ENCODE results near the gene A2M. TPM values are rescaled to one million over a fixed set of nuclear protein-coding genes. Genes with fewer than 3 reads are reported as not detected.

A2M gene
- total and polyA plus RNA-seq, 2 of the 8 experiments (the other 6 are each of a cell fraction or from before 2014, with no cell fraction given): 0.15 TPM; not detected in 1

DNA sequence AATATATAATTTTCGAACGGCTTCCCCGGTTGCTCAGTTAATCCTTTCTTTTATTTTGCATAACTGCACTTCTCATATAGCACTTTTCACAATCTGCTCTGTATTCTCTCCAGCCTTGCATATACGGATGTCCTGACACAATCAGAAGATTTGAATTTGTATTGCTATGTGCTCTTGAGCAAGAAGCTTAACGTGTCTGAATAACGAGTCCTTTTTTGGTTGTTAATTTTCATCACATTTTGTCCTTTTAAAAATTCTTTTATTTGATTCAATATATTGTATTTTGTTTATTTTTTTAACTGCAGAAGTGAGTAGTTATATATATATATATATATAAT is 17.6 kb downstream of the A2M start:
- Histone ChIP-seq H3K56ac (replicated peaks; ENCODE audit: insufficient read length, low read depth, low read length) (no peak overlapping the region), H4K5ac (ENCODE audit: insufficient read length, low read depth, low read length) (no peak overlapping the region), H3K9me3 (ENCODE audit: insufficient read depth in 2 of 2, low read depth in 1 of 2, low read length in 1 of 2) (no peaks in the 10 kb centered on the region), H3K27ac (ENCODE audit: low read depth, low read length) (no peak overlapping the region), H3K9ac (replicated peaks in 1 of 4; ENCODE audit: extremely low read depth in 1 of 4, low read depth in 3 of 4, low read length in 3 of 4) (no peak overlapping the region), H4K8ac (ENCODE audit: extremely low read depth, insufficient read depth, low read length) (no peak overlapping the region), H3K4me2 (ENCODE audit: insufficient read depth in 1 of 2, low read depth in 2 of 2, low read length in 2 of 2) (no peak overlapping the region), H3K4ac (replicated peaks; ENCODE audit: insufficient read length, low read depth, low read length) (no peak overlapping the region), H3K18ac (ENCODE audit: extremely low read depth, low read length) (no peak overlapping the region), H3K79me1 (ENCODE audit: low read depth, low read length) (no peaks in the 10 kb centered on the region), H4K20me1 (replicated peaks in 1 of 2; ENCODE audit: control insufficient read depth in 1 of 2, insufficient read depth in 2 of 2, low read length in 2 of 2) (no peaks in the 10 kb centered on the region), H3K14ac (ENCODE audit: insufficient read length) (no peak overlapping the region), H4K91ac (replicated peaks; ENCODE audit: insufficient read length, low read length) (no peak overlapping the region), H3K23ac (ENCODE audit: insufficient read length) (no peak overlapping the region), H3K79me2 (ENCODE audit: control insufficient read depth in 1 of 2, insufficient read depth in 2 of 2, low read length in 2 of 2) (no peaks in the 10 kb centered on the region), H2AFZ (ENCODE audit: low read length) (no peak overlapping the region), H3K36me3 (ENCODE audit: control insufficient read depth in 2 of 4, insufficient read depth in 4 of 4, low read length in 3 of 4) (no peaks in the 10 kb centered on the region), H2BK20ac (ENCODE audit: low read length) (no peak overlapping the region), H3K4me1 (replicated peaks in 1 of 4; ENCODE audit: control insufficient read depth in 3 of 4, insufficient read depth in 4 of 4, low read length in 3 of 4) (no peaks in the 10 kb centered on the region), H2BK120ac (replicated peaks; ENCODE audit: low read depth, low read length) (no peak overlapping the region), H2BK12ac (ENCODE audit: low read depth, low read length) (no peak overlapping the region), H2AK5ac (ENCODE audit: low read depth, low read length) (no peak overlapping the region), H2BK5ac (ENCODE audit: low read depth, low read length) (no peak overlapping the region), H3K4me3 (ENCODE audit: extremely low read depth in 1 of 4, insufficient read depth in 2 of 4, low read depth in 3 of 4, low read length in 4 of 4) (no peak overlapping the region), H2BK15ac (ENCODE audit: low read length) (no peak overlapping the region), H3K23me2 (ENCODE audit: low read depth, low read length) (no peaks in the 10 kb centered on the region), H3K27me3 (replicated peaks in 1 of 4; ENCODE audit: control insufficient read depth in 3 of 4, extremely low read depth in 1 of 4, insufficient read depth in 3 of 4, low read length in 3 of 4) (no peaks in the 10 kb centered on the region)
- CTCF ChIA-PET (ENCODE audit: partially characterized antibody): interaction anchor here (1.0 to 1.1 kb wide), 2 partner anchors 32 to 37 kb away, joined by 3 read pairs; no protein-coding TSS in a partner anchor
- FAIRE-seq: no peak
- TF ChIP-seq NRF1 (IDR thresholded peaks at IDR 0.05; ENCODE audit: low read depth, low read length): no peak
- TF ChIP-seq, protein P1, sequence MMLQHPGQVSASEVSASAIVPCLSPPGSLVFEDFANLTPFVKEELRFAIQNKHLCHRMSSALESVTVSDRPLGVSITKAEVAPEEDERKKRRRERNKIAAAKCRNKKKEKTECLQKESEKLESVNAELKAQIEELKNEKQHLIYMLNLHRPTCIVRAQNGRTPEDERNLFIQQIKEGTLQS (IDR thresholded peaks at IDR 0.05; ENCODE audit: insufficient read depth, low read depth, low read length): no peak
- TF ChIP-seq SRF (IDR thresholded peaks at IDR 0.05; ENCODE audit: low read depth, low read length): no peak
- TF ChIP-seq RNF2 (IDR thresholded peaks at IDR 0.05; ENCODE audit: borderline replicate concordance, low read depth, low read length, missing control alignments, poor library complexity, severe bottlenecking): no peak
- no peak for TF ChIP-seq TEAD4 (IDR thresholded peaks at IDR 0.05; ENCODE audit: low read depth, low read length)
- TF ChIP-seq SIRT6 (IDR thresholded peaks at IDR 0.05; ENCODE audit: low read length): no peak
- no peak for DNase-seq (ENCODE audit: low read depth in 1 of 2, low spot score in 2 of 2)
- 92% methylated on average over 6 of the region's 6 CpGs; no CpG with 5 or more reads in 1 of the 2 experiments for WGBS, 2 experiments (ENCODE audit: extremely low coverage in 1 of 2, insufficient coverage in 1 of 2, insufficient read length in 1 of 2, insufficient replicate concordance in 2 of 2, low coverage in 1 of 2, low lambda C conversion rate in 2 of 2, missing lambda C conversion rate in 1 of 2)
- POLR2A ChIA-PET (ENCODE audit: partially characterized antibody): no interaction called here

Data from H1 (cell line).